K562 (cell line): ENCODE data around the gene DGKK. TPM values are rescaled to one million over a fixed set of nuclear protein-coding genes. Genes with fewer than 3 reads are reported as not detected.

ENCODE experiments used
- ATAC-seq: fragments of 200-7000 bp; cut with Tn5 transposase; 3 replicates; pipeline ENCODE4 v1.9.1; 2020; ENCODE audit warnings: moderate library complexity
- BruUV-seq: library from RNA; stranded (reverse); fragments of 400-500 nt; replicated peaks from 2 replicates; lab custom pipeline; 2021; lab: Mats Ljungman, UMichigan
- CTCF ChIA-PET: fragments of 300-600 bp; formaldehyde crosslinking; extraction: SDS; loops from one replicate; lab custom pipeline; 2021; ENCODE audit warnings: low intra/inter-chr PET ratio; lab: Yijun Ruan, JAX
- POLR2A ChIA-PET: fragments of 300-600, 350-650 bp; sonication (Branson Sonifier 250); formaldehyde crosslinking; extraction: SDS; loops from one replicate; lab custom pipeline; 2021; ENCODE audit warnings: antibody characterized with exemption, inconsistent platforms; lab: Yijun Ruan, JAX
- DNase-seq, 4 experiments: peaks; one replicate each; pipeline versions ENCODE4 v3.0.0 to v3.0.0-alpha.2; 2011 to 2018; ENCODE audit warnings: low spot score in 3 of 4, mixed read lengths in 3 of 4; ENCODE audit errors: extremely low read depth in 1 of 4
- FAIRE-seq: peaks from 2 replicates; lab custom pipeline; 2011; peaks lifted over from hg19 to GRCh38; lab: Jason Lieb, UNC
- H2AFZ ChIP-seq: 2 replicates; pipeline ENCODE4 v1.6.0; 2011; ENCODE audit warnings: low read depth, low read length, control low read depth, inconsistent platforms
- H3K27ac ChIP-seq: fragments of 200-600 bp; 3 replicates; pipeline ENCODE4 v1.8.0; 2011; ENCODE audit warnings: low read depth, mild to moderate bottlenecking, control low read depth, inconsistent platforms, low read length, moderate library complexity, mixed read lengths; ENCODE audit errors: extremely low read depth
- H3K27me3 ChIP-seq, 2 experiments: fragments of 300-600 bp in 1 of 2; 2 replicates in 1 of 2; 3 replicates in 1 of 2; pipeline versions ENCODE4 v1.6.0 to v1.8.0; 2011; ENCODE audit warnings: inconsistent platforms in 2 of 2, low read length in 2 of 2, mild to moderate bottlenecking in 1 of 2, mixed read lengths in 1 of 2, moderate library complexity in 1 of 2; ENCODE audit not compliant: control insufficient read depth in 2 of 2, insufficient read depth in 2 of 2
- H3K36me3 ChIP-seq: fragments of 300-600 bp; 3 replicates; pipeline ENCODE4 v1.8.0; 2011; ENCODE audit warnings: mild to moderate bottlenecking, low read length, inconsistent platforms; ENCODE audit not compliant: control insufficient read depth, insufficient read depth
- H3K4me1 ChIP-seq, 2 experiments: fragments of 200-600 bp in 1 of 2; replicated peaks in 1 of 2; 2 replicates in 1 of 2; 3 replicates in 1 of 2; pipeline versions ENCODE4 v1.5.1 to v1.8.0; 2011; ENCODE audit warnings: inconsistent platforms in 2 of 2, low read length in 2 of 2, mild to moderate bottlenecking in 1 of 2, mixed read lengths in 1 of 2, moderate library complexity in 1 of 2; ENCODE audit not compliant: control insufficient read depth in 2 of 2, insufficient read depth in 2 of 2
- H3K4me2 ChIP-seq: 2 replicates; pipeline ENCODE4 v1.6.1; 2011; ENCODE audit warnings: low read length, control low read depth, inconsistent platforms, mixed read lengths; ENCODE audit not compliant: insufficient read depth
- H3K4me3 ChIP-seq: fragments of 200-600 bp; sonication (generic), shearing (Covaris generic); 2 replicates; pipeline ENCODE4 v1.5.1; 2016; ENCODE audit warnings: control low read depth, inconsistent platforms
- H3K79me2 ChIP-seq: fragments of 200-600 bp; 3 replicates; pipeline ENCODE4 v1.8.0; 2011; ENCODE audit warnings: low read length, inconsistent platforms; ENCODE audit not compliant: control insufficient read depth, insufficient read depth
- H3K9ac ChIP-seq, 2 experiments: 2 replicates each; pipeline versions ENCODE4 v1.6.0 to v1.6.1; 2011; ENCODE audit warnings: low read depth in 2 of 2, low read length in 2 of 2, control low read depth in 1 of 2, inconsistent platforms in 1 of 2, mild to moderate bottlenecking in 1 of 2, mixed read lengths in 1 of 2; ENCODE audit not compliant: insufficient read depth in 1 of 2
- H3K9me1 ChIP-seq: one replicate; pipeline ENCODE4 v1.6.0; 2011; ENCODE audit warnings: inconsistent platforms, mild to moderate bottlenecking, low read length, moderate library complexity; ENCODE audit not compliant: control insufficient read depth, insufficient read depth
- H3K9me3 ChIP-seq: replicated peaks from 2 replicates; pipeline ENCODE4 v1.5.1; 2011; ENCODE audit warnings: low read depth, low read length, inconsistent platforms; ENCODE audit not compliant: control insufficient read depth, insufficient read depth
- H4K20me1 ChIP-seq: replicated peaks from 2 replicates; pipeline ENCODE4 v1.6.1; 2011; ENCODE audit warnings: low read length, inconsistent platforms, mixed read lengths; ENCODE audit not compliant: control insufficient read depth, insufficient read depth
- GATA2 ChIP-seq: sonication (generic); formaldehyde crosslinking; IDR thresholded peaks from 2 replicates; pipeline ENCODE4 v1.4.0; 2020; ENCODE audit warnings: mild to moderate bottlenecking, missing genetic modification reagents
- MYBL2 ChIP-seq, 2 experiments: fragments of 450-650 bp in 1 of 2; sonication (generic) in 1 of 2; formaldehyde crosslinking in 1 of 2; IDR thresholded peaks; 2 replicates each; pipeline versions ENCODE4 v1.6.1 to v1.8.1; 2017 to 2022; ENCODE audit warnings: borderline replicate concordance in 1 of 2, inconsistent platforms in 1 of 2, low read depth in 1 of 2, mild to moderate bottlenecking in 1 of 2, missing genetic modification reagents in 1 of 2, moderate library complexity in 1 of 2
- PRPF4 ChIP-seq: fragments of 200-400 bp; formaldehyde crosslinking; IDR thresholded peaks from one replicate; pipeline ENCODE4 v1.6.1; 2017; ENCODE audit warnings: low read length, low read depth, mild to moderate bottlenecking; ENCODE audit not compliant: insufficient read depth, poor library complexity, severe bottlenecking
- ZNF436 ChIP-seq: fragments of 250-450, 450-650 bp; sonication (Bioruptor Pico); formaldehyde crosslinking; IDR thresholded peaks from 2 replicates; pipeline ENCODE4 v1.7.0; 2020; ENCODE audit warnings: mild to moderate bottlenecking
- WGBS: fragments of 100-300 bp; shearing (Covaris generic); methylation state at CpG from one replicate; pipeline ENCODE4 v1.1.6; 2016; ENCODE audit warnings: low coverage, mixed read lengths; ENCODE audit not compliant: insufficient coverage; ENCODE audit errors: missing lambda C conversion rate; 5-methylcytosine and 5-hydroxymethylcytosine counted together
- in situ Hi-C: fragments of 300-500 bp; cut with MboI; formaldehyde crosslinking; loops from 4 replicates; pipeline ENCODE4 v1.15.0; 2018; ENCODE audit warnings: inconsistent platforms, mixed read lengths
- intact Hi-C: fragments of 100-400 bp; cut with micrococcal nuclease; formaldehyde crosslinking; loops from 2 replicates; pipeline ENCODE4 v1.14.2; 2022
- polyA plus RNA-seq, 8 experiments: library from polyadenylated mRNA; depleted of rRNA in 4 of 8; stranded (reverse) in 5 of 8; unstranded in 3 of 8; fragments of >200 nt; fragmentation: Nextera tagmentation in 2 of 8; fragmentation: Illumina TruSeq in 1 of 8; extraction: Ambion mirVana in 2 of 8; extraction: Trizol in 1 of 8; gene quantifications; 2 replicates each; pipeline versions ENCODE4 v1.2.1 to v1.2.3, GENCODE V29; 2011 to 2014; ENCODE audit warnings: inconsistent platforms in 1 of 8, missing spikeins in 1 of 8
- total RNA-seq, 7 experiments: library from RNA; depleted of rRNA in 6 of 7; stranded (reverse); fragments of >200 nt in 6 of 7; fragmentation: Illumina TruSeq in 2 of 7; extraction: Trizol in 2 of 7; gene quantifications; 2 replicates each; pipeline versions ENCODE4 v1.2.1 to v1.2.3, GENCODE V29; 2011 to 2021; ENCODE audit warnings: low replicate concordance in 1 of 7
- TF ChIP-seq, protein P1 (sequence below): fragments of 450-650 bp; IDR thresholded peaks from 2 replicates; pipeline ENCODE4 v1.6.1; 2017; ENCODE audit warnings: antibody characterized with exemption

The DGKK gene
- total and polyA plus RNA-seq, 9 of the 15 experiments (the other 6 are each of a cell fraction or from before 2014, with no cell fraction given) = not detected

GRCh38 chrX:50431623-50432022 is 39.0 kb downstream of the DGKK start:
- WGBS = 0% methylated on average over 3 of the region's 3 CpGs
- Histone ChIP-seq H3K9ac (no peak overlapping the region), H3K4me2 (no peak overlapping the region), H3K27ac (no peak overlapping the region), H3K9me1 (no peaks in the 10 kb centered on the region), H4K20me1 (no peaks in the 10 kb centered on the region), H3K4me1 (no peaks in the 10 kb centered on the region), H3K4me3 (no peak overlapping the region), H2AFZ (no peak overlapping the region), H3K79me2 (no peaks in the 10 kb centered on the region), H3K9me3 (no peaks in the 10 kb centered on the region)
- intact Hi-C loops = no loop called here
- in situ Hi-C loops = no loop called here
- ChIA-PET POLR2A (no interaction called here), CTCF (no interaction called here)
- no TSS peak for BruUV-seq
- DNase-seq (no peak), ATAC-seq (no peak)
- TF ChIP-seq PRPF4 = no peak
- TF ChIP-seq, protein P1, sequence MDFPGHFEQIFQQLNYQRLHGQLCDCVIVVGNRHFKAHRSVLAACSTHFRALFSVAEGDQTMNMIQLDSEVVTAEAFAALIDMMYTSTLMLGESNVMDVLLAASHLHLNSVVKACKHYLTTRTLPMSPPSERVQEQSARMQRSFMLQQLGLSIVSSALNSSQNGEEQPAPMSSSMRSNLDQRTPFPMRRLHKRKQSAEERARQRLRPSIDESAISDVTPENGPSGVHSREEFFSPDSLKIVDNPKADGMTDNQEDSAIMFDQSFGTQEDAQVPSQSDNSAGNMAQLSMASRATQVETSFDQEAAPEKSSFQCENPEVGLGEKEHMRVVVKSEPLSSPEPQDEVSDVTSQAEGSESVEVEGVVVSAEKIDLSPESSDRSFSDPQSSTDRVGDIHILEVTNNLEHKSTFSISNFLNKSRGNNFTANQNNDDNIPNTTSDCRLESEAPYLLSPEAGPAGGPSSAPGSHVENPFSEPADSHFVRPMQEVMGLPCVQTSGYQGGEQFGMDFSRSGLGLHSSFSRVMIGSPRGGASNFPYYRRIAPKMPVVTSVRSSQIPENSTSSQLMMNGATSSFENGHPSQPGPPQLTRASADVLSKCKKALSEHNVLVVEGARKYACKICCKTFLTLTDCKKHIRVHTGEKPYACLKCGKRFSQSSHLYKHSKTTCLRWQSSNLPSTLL = no peak
- TF ChIP-seq GATA2 (CRISPR knock-in tag) = no peak
- no peak for TF ChIP-seq ZNF436
- no peak for TF ChIP-seq MYBL2 (IDR thresholded peaks at IDR 0.05; ENCODE audit: low read depth)
- TF ChIP-seq MYBL2 (CRISPR knock-in tag; IDR thresholded peaks at IDR 0.05; ENCODE audit: borderline replicate concordance) = no peak
- TF ChIP-seq, all 486 proteins: peak for 0
- Histone ChIP-seq H3K36me3 (no peaks in the 10 kb centered on the region), H3K27me3 (no peaks in the 10 kb centered on the region)
- FAIRE-seq = no peak
